ENCODE results near the gene INTS15. TPM values are rescaled to one million over a fixed set of nuclear protein-coding genes. Genes with fewer than 3 reads are reported as not detected.
A peak's percentile ranks its signal among the peaks of the same experiment; 100 is the strongest.

INTS15 gene
- total and polyA plus RNA-seq, 4 donors, result 13.8 to 34.5 (median 22.4) TPM

DNA sequence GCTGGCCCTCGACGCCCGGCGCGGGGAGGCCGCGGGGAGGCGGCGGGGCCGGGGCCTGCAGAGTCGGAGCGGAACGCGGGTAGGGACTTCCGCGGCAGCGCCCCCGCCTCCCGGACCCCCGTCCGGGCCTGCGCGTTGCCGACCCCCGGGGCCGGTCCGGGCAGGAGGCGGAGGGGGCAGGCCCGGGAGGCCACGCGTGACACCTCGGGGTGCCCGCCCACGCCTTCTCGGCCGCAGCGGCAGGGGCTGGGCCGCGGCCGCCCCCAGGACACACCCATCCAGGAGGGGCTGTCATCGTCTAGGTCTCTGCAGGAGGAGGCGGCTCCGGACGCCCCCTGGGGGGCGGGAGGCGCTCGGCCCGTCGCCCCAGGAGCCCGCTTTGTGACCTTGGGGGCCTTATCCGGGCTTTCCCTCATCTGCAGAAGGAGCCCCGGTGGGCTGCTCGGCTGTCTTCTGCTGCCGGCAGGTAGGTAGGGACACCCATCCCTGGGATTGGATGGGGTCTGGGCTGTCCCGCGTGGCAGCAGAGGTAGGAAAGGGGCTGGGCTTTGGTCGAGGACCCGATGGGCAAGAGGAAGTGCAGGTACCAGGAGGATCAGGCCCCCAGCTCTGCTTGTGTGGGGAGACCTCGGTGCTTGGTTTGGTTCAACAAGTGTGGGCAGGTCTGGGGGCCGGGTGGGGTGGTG, 47.9 kb downstream of the INTS15 start:
- peak overlapping the region; percentile 46 to 50 for H3K27ac ChIP-seq (ENCODE audit: low read depth in 1 of 2, low read length in 1 of 2)
- peak overlapping the region in 1 of 2 donors; percentile 23 for H3K9ac ChIP-seq (ENCODE audit: insufficient read depth in 1 of 2, low read length in 2 of 2)
- H3K27me3 ChIP-seq (ENCODE audit: control insufficient read depth in 3 of 3, insufficient read depth in 3 of 3, low read length in 2 of 3), result no peaks in the 10 kb centered on the region
- TF ChIP-seq, protein P1, sequence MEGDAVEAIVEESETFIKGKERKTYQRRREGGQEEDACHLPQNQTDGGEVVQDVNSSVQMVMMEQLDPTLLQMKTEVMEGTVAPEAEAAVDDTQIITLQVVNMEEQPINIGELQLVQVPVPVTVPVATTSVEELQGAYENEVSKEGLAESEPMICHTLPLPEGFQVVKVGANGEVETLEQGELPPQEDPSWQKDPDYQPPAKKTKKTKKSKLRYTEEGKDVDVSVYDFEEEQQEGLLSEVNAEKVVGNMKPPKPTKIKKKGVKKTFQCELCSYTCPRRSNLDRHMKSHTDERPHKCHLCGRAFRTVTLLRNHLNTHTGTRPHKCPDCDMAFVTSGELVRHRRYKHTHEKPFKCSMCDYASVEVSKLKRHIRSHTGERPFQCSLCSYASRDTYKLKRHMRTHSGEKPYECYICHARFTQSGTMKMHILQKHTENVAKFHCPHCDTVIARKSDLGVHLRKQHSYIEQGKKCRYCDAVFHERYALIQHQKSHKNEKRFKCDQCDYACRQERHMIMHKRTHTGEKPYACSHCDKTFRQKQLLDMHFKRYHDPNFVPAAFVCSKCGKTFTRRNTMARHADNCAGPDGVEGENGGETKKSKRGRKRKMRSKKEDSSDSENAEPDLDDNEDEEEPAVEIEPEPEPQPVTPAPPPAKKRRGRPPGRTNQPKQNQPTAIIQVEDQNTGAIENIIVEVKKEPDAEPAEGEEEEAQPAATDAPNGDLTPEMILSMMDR (IDR thresholded peaks at IDR 0.05; ENCODE audit: control extremely low read depth, extremely low read depth), result no peak
- H3K36me3 ChIP-seq (ENCODE audit: control insufficient read depth in 4 of 4, insufficient read depth in 4 of 4, low read length in 4 of 4), result peaks cover 0 to 20% (median 12%) of the 10 kb centered on the region in 4 donors
- WGBS, 2 donors, result 0 to 2% methylated on average over 40 to 60 of the region's 60 CpGs
- H3K4me1 ChIP-seq (ENCODE audit: control insufficient read depth in 5 of 5, insufficient read depth in 5 of 5, low read length in 5 of 5), result peaks cover 0 to 18% (median 4%) of the 10 kb centered on the region in 5 donors
- no peaks in the 10 kb centered on the region for H3K9me3 ChIP-seq (ENCODE audit: control insufficient read depth in 4 of 4, insufficient read depth in 3 of 4, low read length in 3 of 4)
- DNase-seq, result peak; percentile 21 to 43 (median 30)
- H3K4me3 ChIP-seq, result peak overlapping the region; percentile 82
- no peak for ATAC-seq (ENCODE audit: insufficient read depth, low FRiP score)

DNA sequence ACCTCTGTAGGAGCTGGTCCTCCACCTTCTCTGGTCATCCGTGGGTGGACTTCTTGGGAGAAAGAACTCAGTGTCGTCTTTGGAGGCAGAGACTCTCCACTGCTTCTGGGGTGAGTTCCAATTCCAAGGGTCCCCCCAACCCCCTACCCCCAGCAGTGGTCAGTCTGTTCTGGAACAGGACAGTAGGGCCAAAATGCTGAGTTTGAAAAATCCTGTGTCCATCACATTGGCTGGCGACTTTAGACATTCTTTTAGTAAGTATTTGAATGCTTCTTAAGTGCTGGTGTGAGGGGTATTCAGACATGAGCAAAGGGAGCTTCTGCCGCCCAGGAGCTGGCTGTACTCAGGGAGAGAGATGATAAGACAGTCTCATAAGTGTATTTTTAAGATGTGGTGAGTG, 49.2 kb downstream of the INTS15 start:
- no peak overlapping the region for H3K9ac ChIP-seq (ENCODE audit: insufficient read depth in 1 of 2, low read length in 2 of 2)
- 81 to 89% methylated on average over 4 of the region's 4 CpGs for WGBS, 2 donors
- ATAC-seq (ENCODE audit: insufficient read depth, low FRiP score), result no peak
- H3K9me3 ChIP-seq (ENCODE audit: control insufficient read depth in 4 of 4, insufficient read depth in 3 of 4, low read length in 3 of 4), result no peaks in the 10 kb centered on the region
- peaks cover 0 to 18% (median 4%) of the 10 kb centered on the region in 5 donors for H3K4me1 ChIP-seq (ENCODE audit: control insufficient read depth in 5 of 5, insufficient read depth in 5 of 5, low read length in 5 of 5)
- TF ChIP-seq, protein P1 (IDR thresholded peaks at IDR 0.05; ENCODE audit: control extremely low read depth, extremely low read depth), result no peak
- no peaks in the 10 kb centered on the region for H3K27me3 ChIP-seq (ENCODE audit: control insufficient read depth in 3 of 3, insufficient read depth in 3 of 3, low read length in 2 of 3)
- no peak overlapping the region for H3K27ac ChIP-seq (ENCODE audit: low read depth in 1 of 2, low read length in 1 of 2)
- H3K4me3 ChIP-seq, result no peak overlapping the region
- H3K36me3 ChIP-seq (ENCODE audit: control insufficient read depth in 4 of 4, insufficient read depth in 4 of 4, low read length in 4 of 4), result peaks cover 4 to 34% (median 19%) of the 10 kb centered on the region in 4 donors
- DNase-seq, result no peak

DNA sequence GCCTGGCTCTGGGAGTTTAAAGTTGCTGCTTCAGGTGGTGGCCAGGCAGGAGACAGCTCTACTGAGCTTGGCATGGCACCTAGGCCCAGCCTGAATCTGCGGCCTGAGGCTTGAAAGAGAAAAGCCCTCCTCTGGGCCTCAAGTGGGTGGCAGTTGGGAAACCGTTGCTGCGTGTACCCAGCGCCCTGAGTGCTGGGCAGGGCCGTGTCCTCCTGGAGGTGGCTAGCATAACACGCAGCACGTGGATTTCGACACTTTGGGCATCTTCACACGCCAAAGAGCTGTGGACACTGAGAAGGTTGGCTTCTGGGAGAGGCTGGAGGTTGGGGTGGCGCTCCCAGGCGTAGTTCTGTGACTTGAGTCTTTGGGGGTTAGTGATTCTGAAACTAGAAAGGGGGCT, 49.8 kb downstream of the INTS15 start:
- no peak for ATAC-seq (ENCODE audit: insufficient read depth, low FRiP score)
- DNase-seq, result no peak
- Histone ChIP-seq H3K9ac (ENCODE audit: insufficient read depth in 1 of 2, low read length in 2 of 2) (no peak overlapping the region), H3K9me3 (ENCODE audit: control insufficient read depth in 4 of 4, insufficient read depth in 3 of 4, low read length in 3 of 4) (no peaks in the 10 kb centered on the region), H3K4me1 (ENCODE audit: control insufficient read depth in 5 of 5, insufficient read depth in 5 of 5, low read length in 5 of 5) (peaks cover 0 to 18% (median 4%) of the 10 kb centered on the region in 5 donors), H3K27me3 (ENCODE audit: control insufficient read depth in 3 of 3, insufficient read depth in 3 of 3, low read length in 2 of 3) (no peaks in the 10 kb centered on the region), H3K27ac (ENCODE audit: low read depth in 1 of 2, low read length in 1 of 2) (no peak overlapping the region), H3K36me3 (ENCODE audit: control insufficient read depth in 4 of 4, insufficient read depth in 4 of 4, low read length in 4 of 4) (peaks cover 5 to 40% (median 22%) of the 10 kb centered on the region in 4 donors), H3K4me3 (no peak overlapping the region)
- TF ChIP-seq, protein P1 (IDR thresholded peaks at IDR 0.05; ENCODE audit: control extremely low read depth, extremely low read depth), result no peak
- WGBS, 2 donors, result 78 to 86% methylated on average over 11 of the region's 11 CpGs

All from lung (tissue), 12 donors.